GM20000 (cell line): ENCODE results near the gene AGFG2.

Experiments
- DNase-seq: peaks from one replicate; pipeline ENCODE4 v3.0.0; 2012; ENCODE audit warnings: low spot score
- TF ChIP-seq, protein P1 (sequence below): IDR thresholded peaks from 2 replicates; pipeline ENCODE4 v1.5.1; 2012; ENCODE audit warnings: mild to moderate bottlenecking, control low read depth; ENCODE audit errors: extremely low read depth, missing control alignments

Gene AGFG2

DNA sequence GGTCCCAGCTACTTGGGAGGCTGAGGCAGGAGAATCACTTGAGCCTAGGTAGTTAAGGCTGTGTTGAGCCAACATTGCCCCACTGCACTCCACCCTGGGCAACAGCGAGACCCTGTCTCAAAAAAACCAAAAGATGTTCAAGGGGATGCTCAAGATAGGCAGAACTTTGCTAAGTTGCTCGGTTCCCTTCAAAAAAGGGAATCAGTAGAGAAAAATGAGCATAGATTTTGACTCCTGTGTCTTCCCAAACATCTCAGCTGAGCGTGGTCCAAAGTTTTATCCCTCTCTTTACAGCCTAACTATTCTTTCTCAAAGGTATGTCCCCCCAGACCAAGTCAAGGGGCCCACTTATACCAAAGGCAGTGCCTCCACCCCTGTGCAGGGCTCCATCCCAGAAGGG is 14.0 kb downstream of the AGFG2 start:
- DNase-seq = no peak

DNA sequence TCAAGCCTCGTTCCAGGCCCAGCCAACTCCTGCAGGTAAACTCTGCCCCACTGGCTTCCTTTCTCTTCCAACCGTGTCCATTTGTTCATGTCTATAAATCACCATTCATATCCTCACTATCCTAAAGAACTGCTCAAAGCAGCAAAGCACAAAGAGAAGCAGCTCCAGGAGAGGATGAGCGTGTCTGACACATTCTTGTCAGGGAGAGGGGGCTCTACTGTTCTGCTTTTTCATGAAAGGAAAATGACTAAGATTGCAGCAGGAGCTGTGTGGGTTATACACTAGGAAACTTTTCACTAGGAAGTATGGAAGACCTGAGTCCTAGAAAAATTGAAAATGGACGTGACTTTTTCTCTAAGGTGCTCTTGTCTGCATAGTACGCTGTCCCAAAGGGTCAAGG is 16.7 kb downstream of the AGFG2 start:
- TF ChIP-seq, protein P1, sequence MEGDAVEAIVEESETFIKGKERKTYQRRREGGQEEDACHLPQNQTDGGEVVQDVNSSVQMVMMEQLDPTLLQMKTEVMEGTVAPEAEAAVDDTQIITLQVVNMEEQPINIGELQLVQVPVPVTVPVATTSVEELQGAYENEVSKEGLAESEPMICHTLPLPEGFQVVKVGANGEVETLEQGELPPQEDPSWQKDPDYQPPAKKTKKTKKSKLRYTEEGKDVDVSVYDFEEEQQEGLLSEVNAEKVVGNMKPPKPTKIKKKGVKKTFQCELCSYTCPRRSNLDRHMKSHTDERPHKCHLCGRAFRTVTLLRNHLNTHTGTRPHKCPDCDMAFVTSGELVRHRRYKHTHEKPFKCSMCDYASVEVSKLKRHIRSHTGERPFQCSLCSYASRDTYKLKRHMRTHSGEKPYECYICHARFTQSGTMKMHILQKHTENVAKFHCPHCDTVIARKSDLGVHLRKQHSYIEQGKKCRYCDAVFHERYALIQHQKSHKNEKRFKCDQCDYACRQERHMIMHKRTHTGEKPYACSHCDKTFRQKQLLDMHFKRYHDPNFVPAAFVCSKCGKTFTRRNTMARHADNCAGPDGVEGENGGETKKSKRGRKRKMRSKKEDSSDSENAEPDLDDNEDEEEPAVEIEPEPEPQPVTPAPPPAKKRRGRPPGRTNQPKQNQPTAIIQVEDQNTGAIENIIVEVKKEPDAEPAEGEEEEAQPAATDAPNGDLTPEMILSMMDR = no peak
- no peak for DNase-seq

More for the DNA sequence above, 14.0 kb downstream of the AGFG2 start:
- TF ChIP-seq, protein P1 = no peak

DNA sequence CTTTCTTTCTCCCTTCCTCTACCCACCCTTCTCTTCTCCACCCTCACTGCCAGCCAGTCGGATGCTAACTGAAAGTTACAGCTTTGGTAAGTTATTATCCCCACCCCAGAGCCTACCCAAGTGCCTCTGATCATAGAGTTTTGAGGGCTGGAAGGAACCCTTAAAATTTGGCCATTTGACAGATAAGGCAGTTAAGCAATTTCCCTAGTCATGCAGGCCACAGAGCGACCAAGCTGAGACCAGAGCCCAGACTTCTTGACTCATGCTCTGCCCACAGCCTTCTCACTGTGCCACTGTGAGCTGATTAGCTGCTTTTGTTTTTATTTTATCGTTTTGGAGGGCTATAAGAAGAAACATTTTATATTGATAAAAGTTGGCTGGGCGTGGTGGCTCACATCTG is 17.5 kb downstream of the AGFG2 start:
- TF ChIP-seq, protein P1 = no peak
- DNase-seq = no peak

DNA sequence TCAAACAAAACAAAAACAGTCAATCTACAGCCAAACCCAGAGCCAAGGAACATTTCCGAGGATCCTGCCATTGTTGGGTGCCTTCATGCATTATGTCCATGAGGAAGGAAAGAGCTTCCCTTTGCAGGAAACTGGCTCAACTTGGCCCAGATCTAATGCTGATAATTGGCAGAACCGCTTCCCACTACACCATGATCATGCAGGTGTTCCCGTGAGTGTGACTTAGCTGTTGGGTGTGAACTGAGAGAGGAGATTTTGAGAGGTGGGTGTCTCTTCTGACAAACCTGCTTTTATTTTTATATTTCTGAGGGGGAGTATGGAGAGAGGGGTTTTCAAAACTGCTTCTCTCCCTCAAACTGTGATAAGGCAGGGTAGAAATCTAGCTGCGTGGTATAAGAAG is 20.1 kb downstream of the AGFG2 start:
- TF ChIP-seq, protein P1 = no peak
- DNase-seq = no peak

DNA sequence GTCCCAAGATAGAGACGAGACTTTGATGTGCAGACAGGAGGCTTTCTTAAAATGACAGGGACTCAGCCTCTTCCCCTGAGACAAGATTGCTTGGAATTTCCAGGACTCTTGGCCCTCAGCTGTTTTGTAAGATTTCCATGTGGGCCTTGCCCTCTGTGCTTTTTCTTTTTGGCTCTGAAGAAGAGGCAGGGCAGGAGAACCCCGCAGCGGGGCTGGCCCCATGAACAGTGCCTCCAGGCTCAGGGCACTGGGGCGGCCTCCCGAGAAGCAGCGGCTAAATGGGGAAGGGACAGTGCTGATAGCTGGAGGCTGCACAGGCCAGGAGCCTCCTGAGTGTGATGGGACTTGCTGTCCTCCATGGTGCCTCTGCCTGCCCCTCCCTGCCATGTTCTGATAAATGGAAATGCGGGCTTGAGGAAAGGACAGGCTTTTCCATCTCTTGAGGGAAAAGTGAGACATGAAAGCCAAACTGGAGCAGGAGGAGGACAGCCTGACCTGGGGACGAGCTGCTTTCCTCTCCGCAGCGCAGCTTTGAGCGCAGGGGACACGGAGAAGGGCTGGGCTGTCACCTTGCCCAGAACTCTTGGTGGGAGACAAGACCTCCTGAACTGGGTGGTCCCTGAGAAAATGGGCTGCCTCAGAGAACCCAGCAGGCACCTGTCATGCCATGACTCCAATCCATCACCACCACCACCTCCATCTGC is 22.6 kb downstream of the AGFG2 start:
- no peak for DNase-seq
- TF ChIP-seq, protein P1 = no peak

DNA sequence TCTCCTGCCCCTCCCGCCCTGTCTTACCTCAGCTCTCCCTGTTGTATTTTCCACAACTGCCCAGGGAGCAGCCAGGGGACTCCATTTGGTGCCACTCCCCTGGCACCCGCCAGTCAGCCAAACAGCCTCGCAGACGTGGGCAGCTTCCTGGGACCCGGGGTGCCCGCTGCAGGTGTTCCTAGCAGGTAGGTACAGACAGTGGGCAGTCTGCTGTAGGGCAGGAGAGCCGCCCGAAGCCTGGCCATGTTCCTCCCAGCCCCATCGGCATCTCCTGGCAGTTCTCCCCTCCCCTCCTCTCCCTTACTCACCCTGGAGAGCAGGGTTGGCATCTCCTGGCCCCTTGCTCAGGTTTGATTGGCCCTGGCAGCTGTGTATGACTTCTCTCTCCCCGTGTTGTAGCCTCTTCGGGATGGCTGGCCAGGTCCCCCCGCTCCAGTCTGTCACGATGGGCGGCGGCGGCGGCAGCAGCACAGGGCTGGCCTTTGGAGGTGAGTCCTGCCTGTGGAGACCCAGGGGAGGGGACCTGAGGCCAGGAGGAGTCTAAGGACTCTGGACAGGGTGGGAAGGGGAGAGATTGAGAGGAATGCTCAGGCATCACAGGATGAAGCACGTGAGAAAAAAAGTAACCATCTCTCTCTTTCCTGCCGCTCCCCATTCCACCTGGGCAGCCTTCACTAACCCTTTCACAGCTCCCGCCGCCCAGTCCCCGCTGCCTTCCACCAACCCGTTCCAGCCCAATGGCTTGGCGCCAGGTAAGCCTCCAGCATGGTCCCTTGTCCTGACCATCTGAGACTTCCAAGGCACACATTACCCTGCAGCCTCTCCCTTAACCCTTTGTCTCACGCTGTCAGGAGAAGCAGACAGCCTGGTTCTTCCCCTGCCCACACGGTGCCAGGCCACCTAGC is 23.4 kb downstream of the AGFG2 start:
- TF ChIP-seq, protein P1 = no peak

DNA sequence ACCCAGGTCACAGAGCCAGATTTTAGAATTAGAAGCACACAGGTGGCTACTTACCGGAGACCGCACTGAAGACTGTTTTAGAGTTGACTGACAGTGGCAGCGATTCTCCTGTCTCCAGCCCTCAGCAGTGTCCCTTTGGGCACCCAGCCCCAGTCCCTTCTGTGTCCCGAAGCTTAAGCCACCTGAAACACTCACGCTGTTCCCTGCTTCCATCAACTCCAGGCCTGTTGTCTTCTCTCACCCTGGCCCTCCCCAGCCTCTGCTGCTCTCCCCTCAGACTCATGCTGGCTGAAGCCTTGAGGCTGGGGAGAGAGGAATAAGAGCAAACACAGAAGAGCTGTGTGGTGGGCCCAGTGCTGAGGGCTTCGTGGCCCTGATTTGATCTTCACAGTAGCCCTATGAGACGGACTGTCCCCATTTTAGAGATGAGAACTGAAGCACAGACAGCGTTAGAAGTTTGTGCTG is 24.1 kb downstream of the AGFG2 start:
- TF ChIP-seq, protein P1 = no peak
- no peak for DNase-seq

More for the DNA sequence above, 23.4 kb downstream of the AGFG2 start:
- no peak for DNase-seq
